ENCODE data around the gene TMEM116.

DNA sequence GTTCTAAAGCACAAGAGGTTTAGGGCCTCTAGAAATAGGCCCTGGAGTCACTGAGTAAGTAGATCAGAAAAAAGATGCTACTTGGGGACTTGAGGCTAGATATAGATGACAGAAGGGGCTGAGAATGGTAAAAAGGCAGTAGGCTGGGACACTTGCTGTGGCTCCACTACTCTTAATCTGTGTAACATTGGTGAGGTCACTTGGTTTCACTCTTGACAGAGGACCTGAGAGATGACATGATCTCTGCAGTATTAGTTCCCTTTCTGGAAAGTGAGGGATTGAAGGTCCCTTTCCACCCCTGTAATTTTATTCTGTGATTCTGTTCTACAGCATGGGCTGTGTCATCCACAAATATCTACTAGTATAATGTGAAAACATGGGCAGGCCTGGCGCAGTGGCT, 131.2 kb downstream of the TMEM116 start:
- TF ChIP-seq, protein P1, sequence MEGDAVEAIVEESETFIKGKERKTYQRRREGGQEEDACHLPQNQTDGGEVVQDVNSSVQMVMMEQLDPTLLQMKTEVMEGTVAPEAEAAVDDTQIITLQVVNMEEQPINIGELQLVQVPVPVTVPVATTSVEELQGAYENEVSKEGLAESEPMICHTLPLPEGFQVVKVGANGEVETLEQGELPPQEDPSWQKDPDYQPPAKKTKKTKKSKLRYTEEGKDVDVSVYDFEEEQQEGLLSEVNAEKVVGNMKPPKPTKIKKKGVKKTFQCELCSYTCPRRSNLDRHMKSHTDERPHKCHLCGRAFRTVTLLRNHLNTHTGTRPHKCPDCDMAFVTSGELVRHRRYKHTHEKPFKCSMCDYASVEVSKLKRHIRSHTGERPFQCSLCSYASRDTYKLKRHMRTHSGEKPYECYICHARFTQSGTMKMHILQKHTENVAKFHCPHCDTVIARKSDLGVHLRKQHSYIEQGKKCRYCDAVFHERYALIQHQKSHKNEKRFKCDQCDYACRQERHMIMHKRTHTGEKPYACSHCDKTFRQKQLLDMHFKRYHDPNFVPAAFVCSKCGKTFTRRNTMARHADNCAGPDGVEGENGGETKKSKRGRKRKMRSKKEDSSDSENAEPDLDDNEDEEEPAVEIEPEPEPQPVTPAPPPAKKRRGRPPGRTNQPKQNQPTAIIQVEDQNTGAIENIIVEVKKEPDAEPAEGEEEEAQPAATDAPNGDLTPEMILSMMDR (IDR thresholded peaks at IDR 0.05) = no peak
- TF ChIP-seq POLR2A (IDR thresholded peaks at IDR 0.05) = no peak
- TF ChIP-seq POLR2AphosphoS5 (IDR thresholded peaks at IDR 0.05; ENCODE audit: insufficient read depth in 1 of 2, low read depth in 1 of 2) = no peak
